NCI-H526 (cell line): ENCODE results near the gene RLBP1.
A peak's percentile ranks its signal among the peaks of the same experiment; 100 is the strongest.

Experiments
- DNase-seq, 2 experiments: peaks; one replicate each; lab custom pipeline; 2025; lab: John Stamatoyannopoulos, UW

RLBP1 gene

DNA sequence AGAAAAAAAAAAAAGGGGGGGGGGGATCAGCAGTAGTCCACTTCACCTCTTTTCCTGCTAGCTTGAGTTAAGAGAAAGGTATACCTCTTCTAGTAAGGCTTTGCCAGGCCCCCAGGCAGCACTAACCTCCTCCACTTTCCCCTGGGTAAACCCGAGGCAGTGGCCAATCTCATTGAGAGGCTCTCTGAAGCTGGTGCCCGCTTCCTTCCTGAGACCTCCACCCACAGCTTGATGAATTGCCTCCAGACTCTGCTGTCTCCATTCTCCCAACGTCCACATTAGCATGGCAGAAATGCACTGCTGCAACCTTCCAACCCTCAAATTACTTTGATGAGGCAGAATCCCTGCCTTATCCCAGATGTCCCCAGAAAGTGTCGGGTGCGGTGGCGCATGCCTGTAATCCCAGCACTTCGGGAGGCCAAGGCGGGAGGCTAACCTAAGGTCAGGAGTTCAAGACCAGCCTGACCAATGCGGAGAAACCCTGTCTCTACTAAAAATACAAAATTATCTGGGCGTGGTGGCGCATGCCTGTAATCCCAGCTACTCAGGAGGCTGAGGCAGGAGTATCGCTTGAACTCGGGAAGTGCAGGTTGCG is 15.3 kb downstream of the RLBP1 start:
- no peak for DNase-seq

DNA sequence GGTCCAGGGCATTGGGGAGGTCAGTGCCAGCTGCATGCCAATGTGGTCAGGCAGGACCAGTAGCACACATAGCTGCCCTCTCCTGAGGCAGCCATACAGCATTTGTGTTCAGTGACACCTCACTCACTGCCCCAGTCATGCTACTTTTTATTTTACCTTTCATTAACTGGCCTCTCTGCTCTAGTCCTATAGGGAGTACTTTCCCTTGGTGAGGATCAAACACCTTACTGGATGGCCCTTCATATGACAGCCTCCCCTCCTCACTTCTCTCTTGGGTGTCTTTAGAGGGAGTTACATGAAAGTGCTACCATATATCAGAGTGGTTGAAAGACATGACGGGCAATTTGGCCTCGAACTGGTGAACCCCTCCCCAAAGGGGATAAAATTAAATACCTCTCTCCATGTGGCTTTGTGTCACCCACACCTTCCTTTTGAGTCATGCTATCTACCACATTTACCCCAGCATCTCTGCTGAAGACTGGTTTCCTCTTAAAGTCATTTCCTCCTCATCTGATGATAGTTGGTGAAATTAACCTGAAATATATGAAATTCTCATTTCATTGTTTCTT is 17.6 kb downstream of the RLBP1 start:
- DNase-seq: no peak

DNA sequence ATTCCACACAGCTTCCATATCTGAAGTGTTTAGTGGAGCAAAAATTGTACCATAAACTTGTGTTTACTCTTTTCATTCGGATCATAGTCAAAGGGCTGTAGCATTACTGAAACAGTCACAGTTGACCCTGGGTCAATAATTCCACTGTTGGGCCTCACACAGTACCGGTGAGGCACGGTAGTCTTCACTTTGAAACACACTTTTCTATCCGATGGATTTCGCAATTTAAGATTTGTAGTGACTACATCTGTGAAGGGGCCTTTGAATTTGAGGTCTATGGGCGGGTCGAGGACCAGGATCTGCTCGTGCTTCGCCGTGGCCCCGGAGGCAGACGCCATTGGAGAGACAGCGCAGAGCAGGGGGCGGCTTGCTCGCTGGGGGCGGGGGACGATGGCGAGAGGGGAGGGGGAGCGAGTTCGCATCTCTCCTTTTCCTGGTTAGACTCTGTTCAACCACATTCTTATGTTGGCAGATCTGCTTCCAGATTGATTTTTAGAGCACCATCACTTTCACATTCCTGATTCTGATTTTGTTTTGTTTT is 19.8 kb downstream of the RLBP1 start:
- DNase-seq: no peak

DNA sequence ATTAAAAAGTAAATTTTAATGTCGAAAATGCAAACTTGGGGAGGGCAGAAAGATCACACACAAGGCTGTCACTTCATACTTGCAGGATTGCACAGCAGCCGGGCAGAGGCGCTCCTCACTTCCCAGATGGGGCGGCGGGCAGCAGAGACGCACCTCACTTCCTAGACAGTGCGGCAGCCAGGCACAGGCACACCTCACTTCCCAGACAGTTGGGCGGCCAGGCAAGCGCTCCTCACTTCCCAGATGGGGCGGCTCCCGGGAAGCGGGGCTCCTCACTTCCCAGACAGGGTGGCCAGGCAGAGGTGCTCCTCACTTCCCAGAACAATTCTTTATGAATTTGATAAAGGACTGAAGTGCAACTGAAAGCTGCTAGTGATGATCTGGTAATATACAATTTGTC is 21.2 kb downstream of the RLBP1 start:
- no peak for DNase-seq

DNA sequence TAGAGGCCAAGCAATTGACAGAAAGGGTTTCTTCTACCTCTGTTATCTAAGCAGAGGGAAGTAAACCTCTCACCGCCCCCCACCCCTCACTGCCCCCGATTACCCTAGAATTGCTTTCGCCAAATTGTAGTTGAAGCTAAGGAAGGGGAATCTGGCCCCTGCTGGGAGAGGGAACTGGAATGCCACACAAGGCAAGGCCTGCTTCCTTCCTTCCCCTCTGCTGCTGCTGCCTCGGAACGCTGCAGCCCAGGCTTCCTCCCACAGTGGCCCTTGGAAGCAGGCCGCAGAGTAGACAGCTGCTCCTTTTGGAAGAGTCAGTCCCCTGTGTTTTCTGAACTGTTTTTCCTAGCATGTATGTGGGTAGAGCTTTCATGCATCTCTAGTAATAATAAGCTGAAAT is 21.6 kb downstream of the RLBP1 start:
- no peak for DNase-seq

DNA sequence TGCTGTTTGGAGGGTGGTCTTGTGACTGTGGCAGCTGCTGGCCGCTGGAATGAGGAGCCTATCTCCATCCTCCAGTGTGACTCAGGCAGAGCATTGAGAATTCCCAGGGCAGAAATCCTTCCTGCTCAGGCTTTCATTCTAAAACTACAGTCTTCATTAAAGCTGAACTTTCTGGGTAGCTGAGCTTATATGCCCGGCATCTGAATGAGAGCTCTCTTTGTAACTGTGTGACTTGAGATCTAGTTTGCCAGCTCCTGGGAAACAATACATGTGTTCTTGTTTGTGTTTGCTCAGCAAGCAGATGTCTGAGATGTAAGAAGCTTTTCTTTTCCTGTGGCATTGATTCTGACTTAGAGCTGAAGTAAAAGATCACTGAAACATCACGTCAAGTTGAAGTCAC is 22.4 kb downstream of the RLBP1 start:
- no peak for DNase-seq

DNA sequence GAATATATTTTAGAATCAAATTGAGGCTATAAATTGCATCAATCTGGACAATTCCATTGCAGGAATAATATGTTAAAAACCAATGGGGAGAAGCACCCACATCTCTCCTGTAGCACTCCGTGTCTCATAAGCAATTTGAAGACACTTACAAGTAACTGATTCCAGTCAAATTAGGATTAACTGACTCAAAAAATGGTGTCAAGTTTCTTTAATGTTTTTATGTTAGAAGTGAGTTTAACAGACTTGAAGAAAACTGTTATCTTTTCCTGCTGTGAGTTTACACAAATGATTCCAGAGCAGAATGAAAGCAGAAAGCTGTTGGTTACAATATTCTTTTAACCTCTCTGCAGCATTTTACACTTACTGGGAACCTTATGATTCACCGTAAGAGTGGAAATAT is 23.2 kb downstream of the RLBP1 start:
- no peak for DNase-seq

DNA sequence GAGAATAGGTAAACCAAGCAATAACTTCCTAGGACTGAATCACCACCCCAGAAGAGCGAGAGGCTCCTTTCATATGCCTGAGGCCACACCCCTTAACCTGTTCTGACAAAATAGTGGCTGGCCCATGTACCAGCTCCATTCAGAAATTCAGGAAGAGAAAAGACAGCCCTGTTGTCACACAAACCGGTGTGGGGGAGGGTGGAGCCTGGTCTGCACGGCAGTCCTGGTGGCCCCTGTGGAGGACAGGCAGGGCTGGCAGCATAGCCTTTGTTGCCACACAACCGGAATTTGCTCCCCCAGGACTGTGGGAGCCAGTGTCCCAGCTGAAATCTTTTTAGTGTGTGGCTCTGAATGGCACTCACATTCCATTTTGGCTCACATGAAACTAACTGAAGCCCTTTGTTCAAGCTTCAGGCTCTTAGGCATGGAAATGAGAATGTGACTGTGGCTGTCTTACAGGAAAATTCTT is 23.8 kb downstream of the RLBP1 start:
- DNase-seq: peak; percentile 59 to 65

DNA sequence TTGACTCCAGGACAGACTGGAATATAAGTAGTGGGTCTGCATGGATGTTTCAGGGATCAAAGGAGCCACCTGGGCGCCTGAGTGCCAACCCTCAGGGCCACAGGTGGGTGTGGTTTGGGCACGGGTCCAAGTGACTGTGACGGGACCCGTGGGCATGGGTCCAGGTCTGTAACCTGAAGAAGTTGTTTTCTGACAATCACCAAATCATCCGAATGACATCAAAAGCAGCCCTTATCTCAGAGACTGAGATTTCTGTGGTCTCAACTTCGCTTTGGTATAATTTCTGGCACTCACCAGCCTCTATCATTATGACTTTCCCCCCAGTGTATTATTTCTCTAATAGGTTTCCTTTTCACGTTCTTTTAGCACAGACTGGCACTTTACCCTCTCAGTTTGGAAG is 24.4 kb downstream of the RLBP1 start:
- DNase-seq: no peak

DNA sequence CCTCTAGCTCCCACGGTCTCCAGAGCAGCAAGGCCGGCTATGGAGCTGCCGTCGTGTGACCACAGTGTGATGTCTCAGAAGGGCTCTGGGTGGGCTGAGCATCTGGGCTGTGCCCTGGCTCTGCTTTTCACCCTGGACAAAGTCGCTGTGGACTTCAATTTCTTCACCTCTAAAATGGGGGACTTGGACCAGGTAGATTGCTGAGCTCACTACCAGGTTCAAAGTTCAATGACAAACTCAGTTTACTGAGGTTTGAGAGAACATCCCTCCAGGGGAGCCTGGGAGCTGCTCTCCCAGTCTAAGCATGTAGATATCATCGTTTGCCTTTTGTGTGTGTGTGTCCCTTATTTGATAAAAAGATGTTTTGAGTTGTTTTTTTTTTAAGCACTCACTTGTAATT is 25.1 kb downstream of the RLBP1 start:
- no peak for DNase-seq

DNA sequence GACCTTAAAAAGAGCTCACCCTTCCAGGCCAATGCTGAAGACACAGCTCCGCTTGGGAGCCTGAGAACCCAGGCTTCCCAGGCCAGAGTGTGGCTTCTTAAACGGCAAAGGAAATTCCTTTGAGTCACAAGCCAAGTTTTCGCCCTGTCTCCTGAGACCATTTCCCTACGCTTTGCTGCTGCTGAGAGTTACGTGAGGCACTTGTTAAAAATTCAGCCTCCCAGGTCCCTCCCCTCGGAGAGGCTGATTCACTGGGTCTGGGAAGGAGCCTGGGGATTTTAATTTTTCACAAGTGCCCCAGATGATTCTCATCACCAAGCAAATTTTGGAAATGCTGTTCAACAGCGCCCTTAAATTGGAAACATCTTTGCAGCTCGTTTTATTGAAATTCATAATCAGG is 25.5 kb downstream of the RLBP1 start:
- no peak for DNase-seq

DNA sequence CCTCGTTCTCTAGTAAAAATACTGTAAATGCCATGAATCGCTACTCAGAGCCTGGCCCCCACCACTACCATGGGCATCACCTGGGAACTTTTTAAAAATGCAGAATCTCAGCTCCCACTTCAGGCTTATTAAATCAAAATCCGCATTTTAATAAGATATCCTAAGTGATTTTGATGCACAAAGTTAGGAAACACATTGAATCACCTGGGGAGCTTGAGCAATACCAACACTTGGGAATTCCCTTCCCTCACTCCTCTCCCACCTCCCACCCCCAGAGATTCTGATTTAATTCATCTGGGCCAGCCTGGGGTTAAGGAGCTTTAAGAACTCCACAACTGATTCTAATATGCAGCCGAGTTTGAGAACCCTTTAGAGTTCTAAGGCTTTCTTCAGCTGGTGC is 26.8 kb downstream of the RLBP1 start:
- DNase-seq: no peak

DNA sequence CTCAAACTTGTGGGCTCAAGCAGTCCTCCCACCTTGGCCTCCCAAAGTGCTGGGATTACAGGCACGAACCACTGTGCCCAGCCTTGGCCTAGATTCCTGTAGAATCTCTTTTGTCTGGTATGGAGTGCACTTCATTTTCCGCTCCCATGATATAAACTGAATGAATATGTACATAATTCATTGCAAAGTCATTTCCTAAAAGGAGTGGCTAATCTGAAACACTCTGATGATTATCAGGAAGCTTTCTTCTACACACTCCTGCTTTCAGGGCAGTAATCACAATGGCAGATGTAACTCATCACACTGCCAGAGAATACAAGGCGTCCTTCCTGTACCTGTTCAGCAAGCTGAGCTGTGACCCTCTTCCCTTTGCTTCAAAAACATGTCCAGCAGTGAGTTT is 28.6 kb downstream of the RLBP1 start:
- DNase-seq: no peak

DNA sequence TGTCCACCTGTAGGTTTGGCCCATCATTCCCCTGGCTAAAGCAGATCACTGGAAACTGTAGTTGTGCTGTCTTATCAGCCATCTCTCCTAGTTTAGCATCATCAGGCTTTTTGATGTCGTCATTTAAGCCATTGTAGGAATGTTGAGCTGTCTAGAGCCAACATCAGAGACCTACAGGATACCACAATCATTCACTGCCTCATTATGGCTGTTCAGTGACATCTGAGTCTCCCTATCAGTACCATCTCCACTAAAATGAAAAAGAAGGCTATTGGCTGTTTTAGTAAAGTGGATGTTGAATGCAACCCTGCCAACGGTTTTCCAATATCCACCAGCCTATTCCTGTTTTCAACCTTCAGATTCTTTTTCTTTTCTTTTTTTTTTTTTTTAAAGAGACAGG is 29.2 kb downstream of the RLBP1 start:
- DNase-seq: no peak

DNA sequence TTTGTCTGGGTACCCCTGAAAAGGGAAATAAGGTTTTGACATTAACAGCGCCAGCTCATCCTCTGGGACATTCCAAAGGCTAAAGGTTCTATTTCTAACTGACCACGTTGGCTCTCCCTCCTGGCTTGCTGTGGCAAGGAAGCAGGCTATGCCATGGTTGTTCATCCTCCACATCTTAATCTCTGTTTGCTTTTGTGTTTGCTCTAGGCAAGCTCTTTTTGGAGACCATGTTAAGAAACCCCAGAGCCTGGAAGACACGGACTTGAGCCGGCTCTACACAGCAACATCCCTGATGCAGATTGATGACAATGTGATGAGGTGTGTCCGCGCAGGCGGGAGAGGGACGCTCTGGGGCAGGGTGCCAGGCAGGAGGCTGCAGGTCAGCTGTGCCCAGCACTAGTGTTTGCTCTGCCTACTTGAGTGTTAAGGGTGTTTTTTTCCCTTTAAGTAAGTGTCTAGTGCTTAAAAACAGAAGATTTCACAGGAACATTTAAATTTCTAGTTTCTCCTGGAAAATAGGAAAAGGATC is 33.3 kb downstream of the RLBP1 start:
- DNase-seq: no peak

DNA sequence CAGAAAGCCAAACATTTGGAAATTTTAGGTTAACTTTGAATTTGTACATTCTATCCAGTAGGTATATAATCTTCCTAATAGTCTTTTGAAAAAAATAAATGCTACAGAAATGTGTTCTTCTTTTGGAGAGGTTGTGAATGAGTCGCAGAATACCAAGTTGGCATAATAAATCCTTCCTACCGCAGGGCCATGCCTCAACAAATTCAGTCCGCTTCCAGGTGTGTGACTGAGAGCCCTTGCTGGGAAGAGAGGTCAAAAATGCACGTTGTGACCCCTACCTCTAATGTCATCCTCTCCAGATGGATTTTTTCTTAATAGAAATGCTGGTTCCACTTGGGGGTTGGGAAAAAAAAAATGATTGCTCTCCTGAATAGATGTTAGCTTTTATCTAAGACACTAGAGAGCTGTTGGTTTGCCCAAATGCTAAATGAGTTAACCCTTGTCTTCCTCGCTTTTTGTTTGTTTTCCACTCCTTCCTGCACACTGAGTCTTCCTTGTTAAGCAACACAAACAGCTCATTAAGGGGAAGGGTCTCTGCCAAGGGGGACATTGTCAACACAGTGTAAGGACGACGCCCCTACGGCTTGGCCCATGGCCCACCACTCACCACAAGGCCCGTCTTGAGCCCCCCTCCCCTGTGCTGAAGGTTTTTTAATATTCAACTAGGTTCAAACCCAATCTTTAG is 33.9 kb downstream of the RLBP1 start:
- DNase-seq: no peak

DNA sequence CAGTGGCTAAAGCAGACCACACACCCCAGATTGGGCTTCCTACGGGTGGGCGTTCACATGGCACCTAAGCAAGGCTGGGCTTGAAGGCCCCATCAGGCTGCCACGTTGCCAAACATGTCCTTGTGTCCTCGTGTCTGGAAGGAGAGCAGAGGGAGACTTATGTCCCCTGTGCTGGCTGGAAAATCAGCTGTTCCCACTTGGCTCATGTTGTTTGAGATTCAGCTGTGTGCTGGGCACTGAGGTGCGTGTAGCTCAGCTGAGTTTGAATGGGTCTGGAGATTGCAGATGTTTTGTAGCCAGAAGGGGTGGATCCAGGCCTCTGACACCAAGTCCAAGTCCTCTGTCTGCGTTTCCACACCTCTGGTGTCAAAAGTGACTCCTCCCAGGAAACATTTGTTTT is 34.6 kb downstream of the RLBP1 start:
- no peak for DNase-seq

DNA sequence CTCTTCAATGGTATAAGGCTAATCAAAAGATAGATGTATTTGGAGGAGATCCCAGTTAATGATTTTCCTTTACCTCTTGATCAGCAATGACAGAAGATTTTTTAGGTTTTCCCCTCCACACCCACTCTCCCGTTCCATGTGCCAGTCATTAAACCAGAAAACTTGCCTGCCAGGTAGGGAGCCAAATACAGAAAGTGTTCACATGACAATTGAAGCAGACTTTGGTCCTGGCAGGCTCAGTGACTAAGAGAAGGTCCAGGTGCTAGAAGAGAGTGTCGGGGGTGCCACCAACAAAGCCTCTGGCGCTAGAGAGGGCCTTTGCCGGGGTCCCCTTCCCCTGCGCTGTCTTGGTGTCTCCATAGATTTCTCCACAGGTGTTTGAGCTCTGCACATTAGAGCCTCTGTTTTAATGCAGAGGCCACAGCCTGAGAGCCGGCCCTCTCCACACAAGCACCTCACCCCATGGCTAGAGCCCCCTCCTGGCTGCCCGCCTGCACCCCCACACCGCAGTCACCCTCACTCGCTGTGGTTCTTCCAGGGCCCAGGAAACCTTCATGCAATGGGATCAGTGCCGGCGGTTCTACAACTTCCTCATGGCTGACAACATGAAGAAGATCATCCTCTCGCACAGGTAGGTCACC is 36.4 kb downstream of the RLBP1 start:
- no peak for DNase-seq

DNA sequence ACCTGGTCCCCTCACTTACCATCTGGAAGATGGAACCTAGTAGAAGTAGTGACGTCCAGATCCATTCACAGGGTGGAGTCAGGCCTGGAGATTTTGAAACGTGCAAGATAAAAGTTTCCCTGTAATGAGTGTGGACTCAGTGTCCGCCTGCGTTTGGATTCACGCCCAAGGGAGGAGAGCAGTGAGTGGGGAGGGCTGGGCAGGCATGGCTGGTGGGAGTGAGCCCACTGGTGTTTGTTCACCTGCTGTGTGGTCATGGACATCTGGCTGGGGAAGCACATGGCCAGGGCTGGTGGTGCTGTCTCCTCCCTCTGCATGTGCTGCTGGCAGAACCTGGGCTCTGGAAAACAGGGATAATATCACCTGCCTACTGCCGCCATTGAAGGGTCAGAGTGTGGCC is 37.0 kb downstream of the RLBP1 start:
- no peak for DNase-seq

DNA sequence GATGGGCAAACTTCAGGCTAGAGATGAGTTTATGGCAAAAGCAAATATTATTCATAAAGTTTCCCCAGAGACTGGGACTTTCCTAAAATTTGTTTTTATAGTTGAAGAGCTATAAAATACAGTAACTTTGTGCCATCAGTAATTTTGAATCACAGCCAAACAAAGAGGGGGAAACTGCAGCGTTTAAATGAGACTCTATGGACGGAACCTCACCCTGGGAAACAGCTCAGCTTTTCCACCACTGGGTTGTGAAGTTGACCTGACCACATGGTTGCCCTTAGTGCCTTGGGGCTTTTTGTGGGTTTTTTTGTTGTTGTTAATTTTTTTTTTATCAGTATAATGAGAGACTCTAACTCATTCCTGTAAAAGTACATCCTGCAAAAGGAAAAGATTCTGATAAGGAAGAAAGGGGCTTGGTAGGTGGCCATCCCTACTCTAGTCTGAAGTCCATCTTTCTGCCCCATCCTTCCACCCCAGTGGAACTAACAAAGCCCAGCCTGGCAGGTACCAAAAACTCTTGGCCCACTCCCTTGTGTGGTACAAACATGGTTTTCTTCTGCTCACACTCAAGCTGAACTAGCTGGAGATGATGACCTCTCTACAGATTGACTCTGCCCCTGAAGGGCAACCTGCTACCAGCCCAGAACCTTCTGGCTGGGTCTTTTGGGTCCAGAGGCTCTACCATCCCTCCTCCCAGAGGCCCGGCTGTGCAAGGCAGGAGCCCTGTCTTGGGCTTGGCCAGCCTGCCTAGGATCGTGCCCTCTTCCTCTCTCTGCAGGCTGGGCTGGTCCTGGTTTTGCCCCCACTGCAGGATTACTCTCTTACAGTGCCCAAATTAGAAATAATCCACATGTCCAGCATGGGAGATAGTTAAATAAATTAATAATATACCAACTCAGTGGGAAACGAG is 41.2 kb downstream of the RLBP1 start:
- no peak for DNase-seq

DNA sequence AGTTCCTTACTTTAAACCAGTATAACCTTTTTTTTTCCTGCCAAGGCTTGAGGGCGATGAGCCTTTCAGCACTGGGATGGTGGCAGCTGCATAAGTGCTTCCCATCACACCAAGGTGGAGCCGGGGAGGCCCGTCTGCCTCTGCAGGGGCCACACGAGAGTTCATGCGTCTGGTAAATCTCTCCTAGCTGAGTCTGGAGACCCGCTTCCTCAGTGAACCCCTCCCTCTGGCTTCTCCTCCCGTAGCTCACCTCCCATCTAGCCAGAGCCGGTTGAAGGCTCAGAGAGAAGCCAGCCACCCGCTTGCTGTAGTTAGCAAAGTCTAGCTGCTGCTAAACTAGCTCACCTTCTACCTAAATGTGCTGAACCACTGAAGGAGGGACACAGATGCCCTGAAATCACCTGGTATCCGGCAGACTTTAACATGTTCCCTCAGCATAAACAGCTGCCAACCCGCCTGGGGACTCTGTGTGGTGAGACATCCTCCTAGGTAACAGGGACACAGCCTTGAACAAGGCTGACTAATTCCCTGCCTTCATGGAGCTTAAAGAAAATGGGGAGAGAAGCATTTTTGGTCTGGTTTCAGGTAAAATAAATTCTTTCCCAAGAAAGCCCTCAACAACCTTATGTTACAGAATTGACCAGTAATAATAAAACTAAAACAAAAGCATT is 42.9 kb downstream of the RLBP1 start:
- no peak for DNase-seq
